Activated CD4-positive, alpha-beta T cell treated with anti-CD3 and anti-CD28 coated beads for 48 hours (primary cell): Measurements from ENCODE around the gene BCS1L.

Source experiments
- DNase-seq: peaks from one replicate; pipeline ENCODE4 v3.0.0-alpha.2; 2020

Gene BCS1L

GRCh38 chr2:218662827-218663226, 3.3 kb downstream of the BCS1L start:
- DNase-seq = no peak

- DNase-seq = no peak
These were observed 4.4 kb downstream of the BCS1L start for GRCh38 chr2:218663901-218664300.

- no peak for DNase-seq
These were observed 5.2 kb downstream of the BCS1L start for GRCh38 chr2:218664653-218665052.

GRCh38 chr2:218671097-218671653, 11.7 kb downstream of the BCS1L start:
- DNase-seq = no peak

GRCh38 chr2:218671654-218672566, 12.4 kb downstream of the BCS1L start, which contains the start of the genes RNF25 and STK36:
Gene RNF25, minus strand, starts transcription at chr2:218672002. Its CDS starts 32 bp downstream, at chr2:218671970.
Gene STK36, plus strand, starts transcription at chr2:218672086. Its CDS starts 744 bp downstream, at chr2:218672830.
- peak; percentile 90 for DNase-seq

- no peak for DNase-seq
These were observed 19.6 kb downstream of the BCS1L start for GRCh38 chr2:218679119-218679518.

GRCh38 chr2:218680061-218680460, 20.6 kb downstream of the BCS1L start:
- no peak for DNase-seq

- peak; percentile 36 for DNase-seq
These were observed 28.0 kb downstream of the BCS1L start for GRCh38 chr2:218687400-218688060.

- DNase-seq = no peak
These were observed 31.8 kb downstream of the BCS1L start for GRCh38 chr2:218691234-218691633.

- DNase-seq = no peak
These were observed 35.1 kb downstream of the BCS1L start for GRCh38 chr2:218694405-218695145.

GRCh38 chr2:218698885-218699284, 39.4 kb downstream of the BCS1L start:
- no peak for DNase-seq

- no peak for DNase-seq
These were observed 42.3 kb downstream of the BCS1L start for GRCh38 chr2:218701806-218702205.

GRCh38 chr2:218703341-218703740, 43.9 kb downstream of the BCS1L start:
- no peak for DNase-seq

GRCh38 chr2:218708086-218708485, 48.6 kb downstream of the BCS1L start:
- DNase-seq = no peak

- DNase-seq = no peak
These were observed 50.4 kb downstream of the BCS1L start for GRCh38 chr2:218709908-218710307.

GRCh38 chr2:218710334-218710686, 50.8 kb downstream of the BCS1L start:
- DNase-seq = no peak

GRCh38 chr2:218710687-218711549, 51.4 kb downstream of the BCS1L start, which contains the start of gene TTLL4:
Gene TTLL4, plus strand, starts transcription at chr2:218710835. Its CDS starts 26,842 bp downstream, at chr2:218737677.
- peak; percentile 99 for DNase-seq

GRCh38 chr2:218711550-218711929, 52.1 kb downstream of the BCS1L start:
- no peak for DNase-seq
